Heart left ventricle (tissue), 13 donors: ENCODE data around the gene RGS7.

Experiments
- POLR2A ChIP-seq, 2 donors: fragments of 450-650 bp; IDR thresholded peaks; one replicate each; pipeline ENCODE4 v1.6.1; 2017; ENCODE audit warnings: antibody characterized with exemption in 2 of 2, mild to moderate bottlenecking in 2 of 2, moderate library complexity in 2 of 2
- TF ChIP-seq, protein P1 (sequence below), 12 donors: fragments of 200-600 bp; sonication (generic) in 4 of 12; IDR thresholded peaks; one replicate each; pipeline versions ENCODE4 v1.5.0 to v1.8.0; 2018 to 2022; ENCODE audit warnings: antibody characterized with exemption in 12 of 12, mild to moderate bottlenecking in 5 of 12
- donor health status: ischemic (EF 13 %, LVEDD 7.1; RV severe dilation, severe dysfunction).
- donor health status: DM: no; HTN: yes; CAD: no.
- donor health status: DM: no; HTN: no; CAD: no.
- donor health status: ischemic (EF 25% LVEDD 6.9; RV normal size, moderate dysfunction).
- donor health status: ischemic (EF 25% LVEDD 5.7; RV mildly dilated, moderate dysfunction).
- donor health status: ischemic (EF 35%, LVEDD 5.7; RV mildly dilated, moderate dysfunction).
- donor health status: nonischemic (EF 11% LVEDD 7.7; RV severe dilation, severe dysfunction).
- donor health status: DM: yes; HTN: yes; CAD: no.
- donor health status: PGD.
- donor health status: ischemic (EF 29% LVEDD 5.4; RV normal size, mild dysfunction).
- donor health status: nonischemic (EF 23%, LVEDD 6.1; RV moderate dilation, normal function).

- TF ChIP-seq, protein P1, sequence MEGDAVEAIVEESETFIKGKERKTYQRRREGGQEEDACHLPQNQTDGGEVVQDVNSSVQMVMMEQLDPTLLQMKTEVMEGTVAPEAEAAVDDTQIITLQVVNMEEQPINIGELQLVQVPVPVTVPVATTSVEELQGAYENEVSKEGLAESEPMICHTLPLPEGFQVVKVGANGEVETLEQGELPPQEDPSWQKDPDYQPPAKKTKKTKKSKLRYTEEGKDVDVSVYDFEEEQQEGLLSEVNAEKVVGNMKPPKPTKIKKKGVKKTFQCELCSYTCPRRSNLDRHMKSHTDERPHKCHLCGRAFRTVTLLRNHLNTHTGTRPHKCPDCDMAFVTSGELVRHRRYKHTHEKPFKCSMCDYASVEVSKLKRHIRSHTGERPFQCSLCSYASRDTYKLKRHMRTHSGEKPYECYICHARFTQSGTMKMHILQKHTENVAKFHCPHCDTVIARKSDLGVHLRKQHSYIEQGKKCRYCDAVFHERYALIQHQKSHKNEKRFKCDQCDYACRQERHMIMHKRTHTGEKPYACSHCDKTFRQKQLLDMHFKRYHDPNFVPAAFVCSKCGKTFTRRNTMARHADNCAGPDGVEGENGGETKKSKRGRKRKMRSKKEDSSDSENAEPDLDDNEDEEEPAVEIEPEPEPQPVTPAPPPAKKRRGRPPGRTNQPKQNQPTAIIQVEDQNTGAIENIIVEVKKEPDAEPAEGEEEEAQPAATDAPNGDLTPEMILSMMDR (IDR thresholded peaks at IDR 0.05), result no peak
- no peak for TF ChIP-seq POLR2A (IDR thresholded peaks at IDR 0.05)
Observed at GRCh38 chr1:240917976-240918375, 439.0 kb downstream of the RGS7 start.
